ENCODE results near the gene TOMM40L. TPM values are rescaled to one million over a fixed set of nuclear protein-coding genes. Genes with fewer than 3 reads are reported as not detected.

The TOMM40L gene
- polyA plus RNA-seq (2013, experiment 1 of 2), result 12.4 TPM
- polyA plus RNA-seq (2013, experiment 2 of 2), result 12.1 TPM

GRCh38 chr1:161225534-161226319 lies at the start of gene TOMM40L:
Gene TOMM40L, plus strand, starts transcription at chr1:161226060. Its CDS starts 430 bp downstream, at chr1:161226490.
- DNase-seq, result peak; percentile 100
- Histone ChIP-seq H3K4me1 (ENCODE audit: control insufficient read depth, low read depth, low read length) (peaks cover 3% of the 10 kb centered on the region), H3K4me3 (ENCODE audit: low read length) (peak within 1 kb of the TSS; percentile 83), H3K4me2 (ENCODE audit: low read length) (peak within 1 kb of the TSS; percentile 85), H3K9ac (ENCODE audit: low read length) (peak within 1 kb of the TSS; percentile 84), H3K56ac (ENCODE audit: low read length) (peak within 1 kb of the TSS; percentile 96), H3K36me3 (ENCODE audit: control insufficient read depth, insufficient read depth, low read length) (no peaks in the 10 kb centered on the region), H3K4ac (ENCODE audit: low read depth, low read length) (no peak within 1 kb of the TSS), H3K18ac (ENCODE audit: low read length) (peak within 1 kb of the TSS; percentile 61), H3K23ac (ENCODE audit: low read length) (no peak within 1 kb of the TSS), H3K27me3 (ENCODE audit: insufficient read depth, low read length, poor library complexity) (no peaks in the 10 kb centered on the region), H4K5ac (ENCODE audit: low read length) (no peak within 1 kb of the TSS), H2BK15ac (replicated peaks; ENCODE audit: low read depth) (no peak within 1 kb of the TSS), H2BK120ac (ENCODE audit: low read depth, low read length) (no peak within 1 kb of the TSS), H4K8ac (ENCODE audit: low read depth, low read length) (peak within 1 kb of the TSS; percentile 60), H2BK5ac (ENCODE audit: low read length) (peak within 1 kb of the TSS; percentile 81), H3K27ac (ENCODE audit: low read depth, low read length) (peak within 1 kb of the TSS; percentile 37), H3K79me2 (ENCODE audit: control insufficient read depth, insufficient read depth, low read length) (no peaks in the 10 kb centered on the region), H2AK5ac (ENCODE audit: low read length) (peak within 1 kb of the TSS; percentile 91), H3K79me1 (ENCODE audit: low read length) (no peaks in the 10 kb centered on the region)
- WGBS (ENCODE audit: extremely low coverage, insufficient coverage, low lambda C conversion rate), result no CpG with 5 or more reads among the region's 16 CpGs

DNA sequence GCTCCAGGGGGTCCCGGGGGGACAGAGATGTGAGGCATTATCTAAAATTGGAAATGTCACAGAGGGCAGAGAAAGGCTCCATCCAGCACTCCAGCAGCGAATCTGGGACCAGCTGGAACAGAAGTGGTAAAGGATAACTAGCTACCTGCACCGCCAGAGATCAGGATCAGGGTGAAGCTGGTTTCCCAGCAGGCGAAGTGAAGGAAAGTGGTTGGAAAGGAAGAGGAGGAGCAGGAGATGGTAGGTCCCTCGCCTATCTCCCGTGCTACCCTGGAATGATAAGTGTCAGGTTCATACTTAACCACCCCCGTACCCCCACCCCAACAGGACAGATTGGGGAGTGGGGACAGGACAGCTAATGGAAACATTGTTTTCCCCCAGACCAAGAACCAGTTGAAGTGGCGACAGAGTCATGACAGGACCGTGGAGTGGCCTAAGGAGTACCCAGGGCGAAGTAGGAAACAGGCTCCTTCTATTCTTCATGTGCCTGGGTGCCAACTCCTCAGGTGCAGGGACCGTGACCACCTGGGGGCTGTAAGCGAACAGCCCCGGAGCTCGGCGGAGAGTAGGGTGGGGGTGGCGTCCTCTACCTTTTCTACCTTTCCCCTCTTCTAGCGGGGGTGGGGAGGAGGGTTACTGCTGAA lies 49.3 kb upstream of the TOMM40L start:
- Histone ChIP-seq H3K18ac (ENCODE audit: low read length) (no peak overlapping the region), H3K27me3 (ENCODE audit: insufficient read depth, low read length, poor library complexity) (no peaks in the 10 kb centered on the region), H2AK5ac (ENCODE audit: low read length) (no peak overlapping the region), H3K36me3 (ENCODE audit: control insufficient read depth, insufficient read depth, low read length) (peaks cover 8% of the 10 kb centered on the region), H3K27ac (ENCODE audit: low read depth, low read length) (no peak overlapping the region), H3K4ac (ENCODE audit: low read depth, low read length) (no peak overlapping the region), H2BK5ac (ENCODE audit: low read length) (no peak overlapping the region), H3K79me1 (ENCODE audit: low read length) (peaks cover 6% of the 10 kb centered on the region), H3K4me2 (ENCODE audit: low read length) (peak overlapping the region; percentile 57), H4K8ac (ENCODE audit: low read depth, low read length) (no peak overlapping the region), H3K9ac (ENCODE audit: low read length) (peak overlapping the region; percentile 98), H3K4me3 (ENCODE audit: low read length) (peak overlapping the region; percentile 96), H3K4me1 (ENCODE audit: control insufficient read depth, low read depth, low read length) (peaks cover 8% of the 10 kb centered on the region), H4K5ac (ENCODE audit: low read length) (no peak overlapping the region), H3K79me2 (ENCODE audit: control insufficient read depth, insufficient read depth, low read length) (peaks cover 4% of the 10 kb centered on the region), H3K23ac (ENCODE audit: low read length) (peak overlapping the region; percentile 37), H2BK120ac (ENCODE audit: low read depth, low read length) (no peak overlapping the region), H3K56ac (ENCODE audit: low read length) (peak overlapping the region; percentile 100), H2BK15ac (replicated peaks; ENCODE audit: low read depth) (no peak overlapping the region)
- WGBS (ENCODE audit: extremely low coverage, insufficient coverage, low lambda C conversion rate), result no CpG with 5 or more reads among the region's 17 CpGs
- no peak for DNase-seq

DNA sequence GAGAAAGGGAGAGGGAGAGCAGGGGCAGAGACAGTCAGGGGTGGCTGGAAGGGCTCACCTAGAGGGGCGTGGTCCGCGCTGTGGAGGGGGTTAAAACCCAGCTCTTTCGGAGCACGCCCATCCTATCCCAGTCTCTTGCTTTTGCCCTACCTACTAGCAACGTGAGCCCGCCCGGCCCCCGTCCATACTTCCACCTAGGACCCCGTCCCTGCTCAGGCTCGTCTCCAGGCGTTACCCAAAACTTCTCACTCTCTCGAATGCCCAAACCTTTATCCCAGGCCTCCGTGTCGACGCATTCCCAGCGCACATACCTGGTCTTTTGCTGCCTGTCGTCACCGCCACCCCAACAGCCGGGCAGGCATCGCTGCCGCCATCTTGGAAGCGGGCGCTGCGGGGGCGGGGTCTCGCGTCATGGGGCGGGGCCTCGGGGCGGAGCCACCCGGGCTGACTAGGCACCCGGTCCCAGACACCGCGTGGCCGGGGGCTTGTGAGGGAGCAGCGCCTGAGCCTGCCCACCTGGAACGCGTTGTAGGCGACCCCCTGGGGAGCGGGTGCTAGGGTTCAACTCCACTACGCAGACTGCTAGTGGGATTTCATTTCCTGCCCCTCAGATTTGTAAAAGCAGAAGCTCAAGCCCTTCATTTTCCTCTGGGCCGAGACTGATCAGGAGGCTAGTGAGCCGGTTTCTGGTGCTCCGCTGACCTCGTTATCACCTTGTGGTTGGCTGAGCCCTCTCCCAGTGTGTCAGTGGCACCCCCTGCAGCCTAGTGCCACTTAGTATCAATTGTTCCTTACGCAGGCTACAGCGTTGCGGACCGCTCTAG lies 48.5 kb upstream of the TOMM40L start, which contains the start of gene B4GALT3:
Gene B4GALT3, minus strand, starts transcription at position 396 of the 824 bp plus-strand sequence. CDS start 1,447 bp downstream, outside the sequence.
- H3K79me2 ChIP-seq (ENCODE audit: control insufficient read depth, insufficient read depth, low read length), result peaks cover 4% of the 10 kb centered on the region
- H2BK120ac ChIP-seq (ENCODE audit: low read depth, low read length), result no peak within 1 kb of the TSS
- H3K4ac ChIP-seq (ENCODE audit: low read depth, low read length), result peak within 1 kb of the TSS; percentile 81
- peak within 1 kb of the TSS; percentile 96 for H3K4me3 ChIP-seq (ENCODE audit: low read length)
- no peaks in the 10 kb centered on the region for H3K27me3 ChIP-seq (ENCODE audit: insufficient read depth, low read length, poor library complexity)
- H3K27ac ChIP-seq (ENCODE audit: low read depth, low read length), result no peak within 1 kb of the TSS
- H4K8ac ChIP-seq (ENCODE audit: low read depth, low read length), result no peak within 1 kb of the TSS
- H3K23ac ChIP-seq (ENCODE audit: low read length), result peak within 1 kb of the TSS; percentile 37
- H2BK5ac ChIP-seq (ENCODE audit: low read length), result peak within 1 kb of the TSS; percentile 69
- WGBS (ENCODE audit: extremely low coverage, insufficient coverage, low lambda C conversion rate), result no CpG with 5 or more reads among the region's 50 CpGs
- DNase-seq, result peak; percentile 96
- no peak within 1 kb of the TSS for H2BK15ac ChIP-seq (replicated peaks; ENCODE audit: low read depth)
- peaks cover 4% of the 10 kb centered on the region for H3K36me3 ChIP-seq (ENCODE audit: control insufficient read depth, insufficient read depth, low read length)
- no peak within 1 kb of the TSS for H3K18ac ChIP-seq (ENCODE audit: low read length)
- H3K4me2 ChIP-seq (ENCODE audit: low read length), result peak within 1 kb of the TSS; percentile 87
- peak within 1 kb of the TSS; percentile 68 for H4K5ac ChIP-seq (ENCODE audit: low read length)
- H3K56ac ChIP-seq (ENCODE audit: low read length), result peak within 1 kb of the TSS; percentile 100
- no peak within 1 kb of the TSS for H2AK5ac ChIP-seq (ENCODE audit: low read length)
- H3K9ac ChIP-seq (ENCODE audit: low read length), result peak within 1 kb of the TSS; percentile 98
- H3K79me1 ChIP-seq (ENCODE audit: low read length), result peaks cover 6% of the 10 kb centered on the region
- peaks cover 8% of the 10 kb centered on the region for H3K4me1 ChIP-seq (ENCODE audit: control insufficient read depth, low read depth, low read length)

GRCh38 chr1:161177936-161178244 lies 48.0 kb upstream of the TOMM40L start:
- no peak overlapping the region for H2BK120ac ChIP-seq (ENCODE audit: low read depth, low read length)
- H4K5ac ChIP-seq (ENCODE audit: low read length), result peak overlapping the region; percentile 68
- H2BK5ac ChIP-seq (ENCODE audit: low read length), result no peak overlapping the region
- no peak for DNase-seq
- H3K79me1 ChIP-seq (ENCODE audit: low read length), result peaks cover 6% of the 10 kb centered on the region
- H2AK5ac ChIP-seq (ENCODE audit: low read length), result no peak overlapping the region
- peak overlapping the region; percentile 91 for H3K56ac ChIP-seq (ENCODE audit: low read length)
- peak overlapping the region; percentile 23 for H3K4me2 ChIP-seq (ENCODE audit: low read length)
- no peaks in the 10 kb centered on the region for H3K27me3 ChIP-seq (ENCODE audit: insufficient read depth, low read length, poor library complexity)
- no peak overlapping the region for H3K18ac ChIP-seq (ENCODE audit: low read length)
- WGBS (ENCODE audit: extremely low coverage, insufficient coverage, low lambda C conversion rate), result no CpG with 5 or more reads among the region's 9 CpGs
- no peak overlapping the region for H3K27ac ChIP-seq (ENCODE audit: low read depth, low read length)
- peaks cover 4% of the 10 kb centered on the region for H3K36me3 ChIP-seq (ENCODE audit: control insufficient read depth, insufficient read depth, low read length)
- peaks cover 8% of the 10 kb centered on the region for H3K4me1 ChIP-seq (ENCODE audit: control insufficient read depth, low read depth, low read length)
- no peak overlapping the region for H3K23ac ChIP-seq (ENCODE audit: low read length)
- H3K4ac ChIP-seq (ENCODE audit: low read depth, low read length), result no peak overlapping the region
- peak overlapping the region; percentile 98 for H3K9ac ChIP-seq (ENCODE audit: low read length)
- H3K79me2 ChIP-seq (ENCODE audit: control insufficient read depth, insufficient read depth, low read length), result peaks cover 4% of the 10 kb centered on the region
- H2BK15ac ChIP-seq (replicated peaks; ENCODE audit: low read depth), result no peak overlapping the region
- H4K8ac ChIP-seq (ENCODE audit: low read depth, low read length), result no peak overlapping the region
- H3K4me3 ChIP-seq (ENCODE audit: low read length), result no peak overlapping the region

GRCh38 chr1:161179698-161180097 lies 46.2 kb upstream of the TOMM40L start:
- Histone ChIP-seq H3K36me3 (ENCODE audit: control insufficient read depth, insufficient read depth, low read length) (no peaks in the 10 kb centered on the region), H3K27me3 (ENCODE audit: insufficient read depth, low read length, poor library complexity) (no peaks in the 10 kb centered on the region), H3K56ac (ENCODE audit: low read length) (no peak overlapping the region), H3K9ac (ENCODE audit: low read length) (no peak overlapping the region), H3K27ac (ENCODE audit: low read depth, low read length) (no peak overlapping the region), H3K18ac (ENCODE audit: low read length) (no peak overlapping the region), H4K5ac (ENCODE audit: low read length) (no peak overlapping the region), H3K79me1 (ENCODE audit: low read length) (peaks cover 6% of the 10 kb centered on the region), H4K8ac (ENCODE audit: low read depth, low read length) (no peak overlapping the region), H2BK5ac (ENCODE audit: low read length) (no peak overlapping the region), H3K23ac (ENCODE audit: low read length) (no peak overlapping the region), H2AK5ac (ENCODE audit: low read length) (no peak overlapping the region), H3K79me2 (ENCODE audit: control insufficient read depth, insufficient read depth, low read length) (peaks cover 4% of the 10 kb centered on the region), H3K4me1 (ENCODE audit: control insufficient read depth, low read depth, low read length) (peaks cover 8% of the 10 kb centered on the region), H3K4me3 (ENCODE audit: low read length) (no peak overlapping the region), H2BK15ac (replicated peaks; ENCODE audit: low read depth) (no peak overlapping the region), H3K4me2 (ENCODE audit: low read length) (no peak overlapping the region), H2BK120ac (ENCODE audit: low read depth, low read length) (no peak overlapping the region), H3K4ac (ENCODE audit: low read depth, low read length) (no peak overlapping the region)
- no CpG with 5 or more reads among the region's 3 CpGs for WGBS (ENCODE audit: extremely low coverage, insufficient coverage, low lambda C conversion rate)
- DNase-seq, result no peak

Measured in mesendoderm (in vitro differentiated cells).